Ascending aorta (tissue), 2 donors: ENCODE measurements around the gene TCF7. TPM values are rescaled to one million over a fixed set of nuclear protein-coding genes. Genes with fewer than 3 reads are reported as not detected.

Experiments used
- DNase-seq, 2 donors: peaks; one replicate each; pipeline ENCODE4 v3.0.0-alpha.2; 2019; ENCODE audit warnings: low spot score in 2 of 2
- H3K27ac ChIP-seq, 2 donors: fragments of 200-600 bp; sonication (generic); one replicate each; pipeline ENCODE4 v1.5.1; 2016 to 2017; ENCODE audit warnings: mild to moderate bottlenecking in 1 of 2
- H3K27me3 ChIP-seq: fragments of 200-600 bp; sonication (generic); one replicate; pipeline ENCODE4 v1.5.1; 2017
- H3K36me3 ChIP-seq, 2 donors: fragments of 200-600 bp; sonication (generic); one replicate each; pipeline ENCODE4 v1.5.1; 2016
- H3K4me1 ChIP-seq, 2 donors: fragments of 200-600 bp; sonication (generic); one replicate each; pipeline ENCODE4 v1.5.1; 2016 to 2017; ENCODE audit warnings: mild to moderate bottlenecking in 1 of 2
- H3K4me3 ChIP-seq, 2 donors: fragments of 200-600 bp; sonication (generic); one replicate each; pipeline ENCODE4 v1.5.1; 2016 to 2017; ENCODE audit warnings: mild to moderate bottlenecking in 1 of 2
- H3K9me3 ChIP-seq, 2 donors: fragments of 200-600 bp; sonication (generic); one replicate each; pipeline ENCODE4 v1.5.1; 2016
- intact Hi-C: fragments of 100-400 bp; cut with DNase I; formaldehyde crosslinking; loops from one replicate; pipeline ENCODE4 v1.15.1; 2023
- total RNA-seq: library from RNA; depleted of rRNA; stranded (reverse); fragments of >200 nt; gene quantifications from one replicate; pipeline ENCODE4 v1.1.0, GENCODE V29; 2016
- TF ChIP-seq, protein P1 (sequence below), 3 experiments: fragments of 200-600 bp in 2 of 3; fragments of 450-650 bp in 1 of 3; sonication (generic) in 2 of 3; IDR thresholded peaks; one replicate each; pipeline ENCODE4 v1.5.1; 2016 to 2019; ENCODE audit warnings: antibody characterized with exemption in 3 of 3, mild to moderate bottlenecking in 1 of 3, moderate library complexity in 1 of 3

The TCF7 gene
- total RNA-seq, 1 donor from 2014 or later = 12.1 TPM

DNA sequence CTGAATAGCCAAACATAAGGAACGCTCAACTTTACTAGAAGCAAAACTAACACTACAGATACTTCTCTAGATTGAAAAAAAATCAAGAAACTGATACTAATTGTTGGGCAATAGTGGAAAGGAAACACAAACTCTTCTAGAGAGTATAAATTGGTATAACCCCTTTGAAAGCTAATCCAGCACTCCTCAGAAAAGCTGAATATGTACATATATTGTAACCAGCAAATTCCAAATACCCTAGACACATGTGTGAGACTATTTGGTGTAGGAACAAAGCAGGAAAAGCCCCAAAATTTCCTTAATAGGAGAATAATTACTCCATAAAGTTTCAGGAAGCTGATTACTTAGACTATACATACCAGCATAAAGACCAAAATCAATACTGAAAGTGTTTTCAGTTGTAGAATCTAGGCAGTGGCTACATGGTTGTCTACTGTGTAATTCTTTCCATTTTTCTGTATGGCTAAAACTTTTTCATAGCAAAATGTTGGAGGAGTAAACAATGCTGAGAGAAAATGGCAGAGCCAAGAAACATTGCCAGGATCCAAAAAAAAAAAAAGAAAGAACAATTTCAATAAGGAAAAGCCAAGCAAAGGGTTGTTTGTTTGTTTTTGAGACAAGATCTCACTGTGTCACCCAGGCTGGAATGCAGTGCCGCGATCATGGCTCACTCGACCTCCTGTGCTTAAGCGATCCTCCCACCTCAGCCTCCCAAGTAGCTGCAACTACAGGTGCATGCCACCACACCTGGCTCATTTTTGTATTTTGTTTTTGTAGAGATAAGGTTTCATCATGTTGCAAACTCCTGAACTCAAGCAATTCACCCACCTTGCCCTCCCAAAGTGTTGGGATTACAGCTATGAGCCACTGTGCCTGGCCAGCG is 47.3 kb downstream of the TCF7 start:
- TF ChIP-seq, protein P1, sequence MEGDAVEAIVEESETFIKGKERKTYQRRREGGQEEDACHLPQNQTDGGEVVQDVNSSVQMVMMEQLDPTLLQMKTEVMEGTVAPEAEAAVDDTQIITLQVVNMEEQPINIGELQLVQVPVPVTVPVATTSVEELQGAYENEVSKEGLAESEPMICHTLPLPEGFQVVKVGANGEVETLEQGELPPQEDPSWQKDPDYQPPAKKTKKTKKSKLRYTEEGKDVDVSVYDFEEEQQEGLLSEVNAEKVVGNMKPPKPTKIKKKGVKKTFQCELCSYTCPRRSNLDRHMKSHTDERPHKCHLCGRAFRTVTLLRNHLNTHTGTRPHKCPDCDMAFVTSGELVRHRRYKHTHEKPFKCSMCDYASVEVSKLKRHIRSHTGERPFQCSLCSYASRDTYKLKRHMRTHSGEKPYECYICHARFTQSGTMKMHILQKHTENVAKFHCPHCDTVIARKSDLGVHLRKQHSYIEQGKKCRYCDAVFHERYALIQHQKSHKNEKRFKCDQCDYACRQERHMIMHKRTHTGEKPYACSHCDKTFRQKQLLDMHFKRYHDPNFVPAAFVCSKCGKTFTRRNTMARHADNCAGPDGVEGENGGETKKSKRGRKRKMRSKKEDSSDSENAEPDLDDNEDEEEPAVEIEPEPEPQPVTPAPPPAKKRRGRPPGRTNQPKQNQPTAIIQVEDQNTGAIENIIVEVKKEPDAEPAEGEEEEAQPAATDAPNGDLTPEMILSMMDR (IDR thresholded peaks at IDR 0.05) = no peak
- DNase-seq = no peak
- no peaks in the 10 kb centered on the region for H3K27me3 ChIP-seq
- H3K36me3 ChIP-seq = peaks cover 67 to 77% of the 10 kb centered on the region in 2 donors
- no peak overlapping the region for H3K27ac ChIP-seq
- no peaks in the 10 kb centered on the region for H3K4me1 ChIP-seq
- H3K4me3 ChIP-seq = no peak overlapping the region
- intact Hi-C loops = no loop called here
- H3K9me3 ChIP-seq = no peaks in the 10 kb centered on the region

- intact Hi-C loops = no loop called here
- H3K36me3 ChIP-seq = peaks cover 67 to 80% of the 10 kb centered on the region in 2 donors
- no peak overlapping the region for H3K27ac ChIP-seq
- H3K9me3 ChIP-seq = no peaks in the 10 kb centered on the region
- no peaks in the 10 kb centered on the region for H3K4me1 ChIP-seq
- H3K4me3 ChIP-seq = no peak overlapping the region
- H3K27me3 ChIP-seq = no peaks in the 10 kb centered on the region
- TF ChIP-seq, protein P1 (IDR thresholded peaks at IDR 0.05) = no peak
- no peak for DNase-seq
Observed at GRCh38 chr5:134162592-134162991, 48.1 kb downstream of the TCF7 start.

DNA sequence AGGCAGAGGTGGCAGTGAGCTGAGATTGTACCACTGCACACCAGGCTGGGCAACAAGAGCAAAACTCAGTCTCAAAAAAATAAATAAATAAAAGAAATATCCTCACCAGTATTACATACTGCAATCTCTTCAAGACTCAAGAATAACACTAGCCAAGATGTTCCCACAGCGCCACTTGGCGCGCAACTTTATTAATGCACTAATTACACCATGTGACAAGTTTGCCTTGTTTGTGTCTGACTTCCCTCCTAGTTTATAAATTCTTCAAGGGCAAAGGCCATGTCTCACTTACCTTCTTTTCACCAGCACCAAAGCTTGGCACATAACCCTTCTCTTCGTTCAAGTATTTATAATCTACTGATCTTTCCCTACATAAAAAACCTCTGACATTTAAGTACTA is 57.5 kb downstream of the TCF7 start:
- no peak overlapping the region for H3K4me3 ChIP-seq
- TF ChIP-seq, protein P1 (IDR thresholded peaks at IDR 0.05) = no peak
- intact Hi-C loops = no loop called here
- no peak for DNase-seq
- peaks cover 2 to 21% of the 10 kb centered on the region in 2 donors for H3K4me1 ChIP-seq
- H3K9me3 ChIP-seq = no peaks in the 10 kb centered on the region
- H3K36me3 ChIP-seq = peaks cover 50 to 55% of the 10 kb centered on the region in 2 donors
- H3K27ac ChIP-seq = no peak overlapping the region
- no peaks in the 10 kb centered on the region for H3K27me3 ChIP-seq

DNA sequence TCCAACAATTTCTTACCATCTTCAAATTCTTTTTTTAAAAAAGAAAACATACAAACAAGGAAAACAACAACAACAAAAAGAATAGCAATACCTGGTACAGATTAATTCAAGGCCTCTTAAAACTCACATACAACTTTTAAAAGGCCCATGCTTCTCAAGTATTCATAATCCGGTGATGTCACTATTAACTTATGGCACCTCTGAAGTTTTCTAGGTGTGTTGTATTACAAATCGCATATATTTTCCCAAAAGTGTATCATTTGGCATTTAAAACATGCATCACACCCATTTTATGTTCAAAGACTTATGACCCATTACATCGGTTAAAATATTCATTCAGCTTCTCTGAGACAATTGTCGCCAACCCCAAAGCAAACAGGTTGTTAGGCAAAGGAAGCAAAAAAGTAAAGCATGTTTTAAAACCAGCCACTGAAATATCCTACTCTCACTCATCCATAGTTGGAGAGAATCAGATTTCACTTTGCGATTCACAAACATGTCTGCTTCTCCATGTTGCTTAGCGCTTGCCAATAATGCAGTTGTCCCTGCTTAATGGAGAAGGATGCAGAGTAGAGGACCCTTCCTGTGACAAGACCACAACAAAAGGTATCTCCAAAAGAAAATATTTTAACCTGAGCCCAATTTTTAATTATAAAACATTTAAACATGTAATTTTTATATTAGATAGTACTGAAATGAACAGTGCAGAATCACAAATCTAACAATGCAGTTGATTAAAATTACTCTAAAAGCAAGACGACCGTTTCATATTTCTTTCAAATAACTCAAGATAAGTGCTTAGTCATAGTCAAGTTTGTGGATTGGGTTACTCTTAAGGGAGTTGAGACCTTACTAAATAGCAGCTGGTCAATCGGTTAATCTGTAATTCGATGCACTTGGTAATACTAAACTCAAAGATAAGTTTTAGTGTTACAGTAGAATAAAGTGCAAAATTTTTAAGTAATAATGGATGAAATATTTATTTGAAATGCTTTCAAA is 60.7 kb downstream of the TCF7 start:
- Histone ChIP-seq H3K4me1 (peaks cover 2 to 28% of the 10 kb centered on the region in 2 donors), H3K27ac (peak overlapping the region; percentile 95 to 99), H3K36me3 (peaks cover 26 to 34% of the 10 kb centered on the region in 2 donors), H3K4me3 (peak overlapping the region; percentile 83 to 94), H3K9me3 (no peaks in the 10 kb centered on the region), H3K27me3 (no peaks in the 10 kb centered on the region)
- TF ChIP-seq, protein P1 (IDR thresholded peaks at IDR 0.05) = no peak
- intact Hi-C loops = no loop called here
- DNase-seq = no peak

DNA sequence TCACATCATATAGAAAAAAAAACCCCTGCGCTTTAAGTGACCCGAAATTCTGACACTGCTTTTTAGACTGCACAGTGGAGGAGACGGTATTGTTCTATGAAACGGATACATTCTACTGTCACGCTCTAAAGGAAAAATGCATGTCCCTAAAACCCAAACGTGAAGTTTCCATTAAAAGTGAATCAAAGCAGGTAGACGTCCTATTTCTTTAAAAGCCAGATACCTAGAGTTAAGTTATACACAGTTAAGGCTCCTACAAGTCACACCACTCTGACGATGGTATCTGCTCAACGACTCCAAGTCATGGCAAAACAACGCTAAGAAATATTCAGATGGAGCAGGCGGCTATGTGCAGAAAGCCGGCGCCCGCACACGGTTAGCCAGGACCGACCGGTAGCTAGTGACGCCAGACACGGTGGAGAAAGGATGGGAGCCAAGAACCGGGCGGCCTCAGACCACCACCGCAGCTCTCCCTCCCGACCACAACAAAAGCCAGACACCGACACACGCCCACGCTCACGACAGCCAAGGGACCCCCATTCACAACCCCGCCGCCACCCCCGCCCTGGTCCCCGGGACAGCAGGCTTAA is 61.5 kb downstream of the TCF7 start:
- no peak for DNase-seq
- H3K36me3 ChIP-seq = peaks cover 18 to 26% of the 10 kb centered on the region in 2 donors
- TF ChIP-seq, protein P1 (IDR thresholded peaks at IDR 0.05) = no peak
- H3K4me1 ChIP-seq = peaks cover 2 to 28% of the 10 kb centered on the region in 2 donors
- no peaks in the 10 kb centered on the region for H3K27me3 ChIP-seq
- H3K27ac ChIP-seq = peak overlapping the region; percentile 95 to 99
- H3K9me3 ChIP-seq = no peaks in the 10 kb centered on the region
- intact Hi-C loops = loop anchor here (2.0 kb wide), 1 partner anchor 195 kb away; the partner anchor contains the start of gene UBE2B
- peak overlapping the region; percentile 83 to 94 for H3K4me3 ChIP-seq
